B cell (primary cell): ENCODE data around the gene NUAK1. TPM values are rescaled to one million over a fixed set of nuclear protein-coding genes. Genes with fewer than 3 reads are reported as not detected.

ENCODE experiments used
- ATAC-seq: fragments of 200-7000 bp; cut with Tn5 transposase; one replicate; pipeline ENCODE4 v1.10.0; 2021; ENCODE audit warnings: low read depth, mild to moderate bottlenecking, moderate number of reproducible peaks, moderate library complexity
- CTCF ChIA-PET: fragments of 350-600 bp; sonication (Branson Sonifier 250); formaldehyde crosslinking; loops from one replicate; lab custom pipeline; 2021; ENCODE audit warnings: antibody characterized with exemption, inconsistent platforms; lab: Charles Lee
- POLR2A ChIA-PET: fragments of 350-600 bp; sonication (Branson Sonifier 250); formaldehyde crosslinking; loops from one replicate; lab custom pipeline; 2021; ENCODE audit warnings: antibody characterized with exemption; lab: Charles Lee
- DNase-seq: peaks from one replicate; pipeline ENCODE4 v3.0.0; 2013
- H2AFZ ChIP-seq: 2 replicates; pipeline ENCODE4 v1.6.1; 2012; ENCODE audit warnings: mild to moderate bottlenecking, low read depth, low read length; ENCODE audit not compliant: insufficient read depth, poor library complexity, severe bottlenecking
- H3K27ac ChIP-seq, 2 donors: 1 replicate in 1 of 2; 2 replicates in 1 of 2; pipeline ENCODE4 v1.5.1; 2012 to 2013; ENCODE audit warnings: low read length in 2 of 2, mild to moderate bottlenecking in 2 of 2, moderate library complexity in 1 of 2
- H3K27me3 ChIP-seq, 4 experiments: fragments of 200-600 bp in 1 of 4; sonication (generic) in 1 of 4; replicated peaks in 1 of 4; 1 replicate in 2 of 4; 2 replicates in 2 of 4; pipeline versions ENCODE4 v1.6.1 to v1.7.0; 2013 to 2016; ENCODE audit warnings: low read length in 3 of 4, mild to moderate bottlenecking in 2 of 4, mixed read lengths in 1 of 4, moderate library complexity in 1 of 4; ENCODE audit not compliant: insufficient read depth in 4 of 4, control insufficient read depth in 3 of 4; ENCODE audit errors: control extremely low read depth in 1 of 4
- H3K36me3 ChIP-seq, 2 experiments: replicated peaks in 1 of 2; 1 replicate in 1 of 2; 2 replicates in 1 of 2; pipeline versions ENCODE4 v1.6.1 to v1.7.1; 2013; ENCODE audit warnings: low read length in 1 of 2; ENCODE audit not compliant: insufficient read depth in 2 of 2, control insufficient read depth in 1 of 2; ENCODE audit errors: control extremely low read depth in 1 of 2, extremely low read depth in 1 of 2
- H3K4me1 ChIP-seq, 2 donors: fragments of 200-600 bp in 1 of 2; sonication (generic) in 1 of 2; 1 replicate in 1 of 2; 2 replicates in 1 of 2; pipeline versions ENCODE4 v1.5.1 to v1.6.1; 2013 to 2017; ENCODE audit warnings: low read length in 2 of 2; ENCODE audit not compliant: control insufficient read depth in 2 of 2, insufficient read depth in 2 of 2
- H3K4me2 ChIP-seq: replicated peaks from 2 replicates; pipeline ENCODE3; 2012; ENCODE audit warnings: mild to moderate bottlenecking, low read depth, low read length; ENCODE audit not compliant: poor library complexity, severe bottlenecking
- H3K4me3 ChIP-seq, 5 experiments: fragments of 200-600 bp in 1 of 5; sonication (generic) in 1 of 5; 1 replicate in 3 of 5; 2 replicates in 2 of 5; pipeline versions ENCODE4 v1.5.1 to v1.7.0; 2011 to 2016; ENCODE audit warnings: low read length in 4 of 5, mild to moderate bottlenecking in 4 of 5, low read depth in 2 of 5, control low read depth in 1 of 5, moderate library complexity in 1 of 5; ENCODE audit not compliant: insufficient read depth in 1 of 5; ENCODE audit errors: control extremely low read depth in 1 of 5, extremely low read depth in 1 of 5
- H3K79me2 ChIP-seq: fragments of 200-600 bp; sonication (generic); one replicate; pipeline ENCODE4 v1.6.0; 2016; ENCODE audit warnings: low read length; ENCODE audit not compliant: control insufficient read depth, insufficient read depth
- H3K9ac ChIP-seq: fragments of 200-600 bp; sonication (generic); 2 replicates; pipeline ENCODE4 v1.6.1; 2017; ENCODE audit warnings: mild to moderate bottlenecking, low read length, moderate library complexity
- H3K9me3 ChIP-seq, 3 donors: one replicate each; pipeline versions ENCODE4 v1.6.1 to v1.7.1; 2013; ENCODE audit warnings: low read length in 2 of 3; ENCODE audit not compliant: control insufficient read depth in 2 of 3, insufficient read depth in 1 of 3; ENCODE audit errors: control extremely low read depth in 1 of 3
- H4K20me1 ChIP-seq: 2 replicates; pipeline ENCODE4 v1.6.0; 2012; ENCODE audit warnings: mild to moderate bottlenecking, low read length; ENCODE audit not compliant: insufficient read depth, control insufficient read depth, poor library complexity, severe bottlenecking
- H3K27ac Mint-ChIP-seq: one replicate; pipeline ENCODE4 v1.8.0; 2021; ENCODE audit warnings: mixed read lengths
- H3K27me3 Mint-ChIP-seq: one replicate; pipeline ENCODE4 v1.8.0; 2021; ENCODE audit warnings: mixed read lengths
- H3K4me1 Mint-ChIP-seq: one replicate; pipeline ENCODE4 v1.8.0; 2021; ENCODE audit warnings: mixed read lengths
- H3K4me3 Mint-ChIP-seq: one replicate; pipeline ENCODE4 v1.8.0; 2021; ENCODE audit warnings: mixed read lengths
- H3K9me3 Mint-ChIP-seq: one replicate; pipeline ENCODE4 v1.8.0; 2022; ENCODE audit warnings: mixed read lengths; ENCODE audit not compliant: insufficient read depth
- EZH2 ChIP-seq: IDR thresholded peaks from 2 replicates; pipeline ENCODE4 v1.6.1; 2012; ENCODE audit warnings: borderline replicate concordance, low read depth, mild to moderate bottlenecking, moderate library complexity, low read length; ENCODE audit not compliant: insufficient read depth, poor library complexity, severe bottlenecking
- WGBS: methylation state at CpG from one replicate; pipeline ENCODE4 v1.1.5; 2013; ENCODE audit warnings: missing lambda C conversion rate; ENCODE audit not compliant: insufficient coverage; 5-methylcytosine and 5-hydroxymethylcytosine counted together
- intact Hi-C: fragments of 100-400 bp; cut with micrococcal nuclease; formaldehyde crosslinking; loops from one replicate; pipeline ENCODE4 v1.10.0; 2022
- polyA plus RNA-seq: library from polyadenylated mRNA; depleted of rRNA; stranded (reverse); fragments of >200 nt; gene quantifications from 2 replicates; pipeline ENCODE4 v1.2.3, GENCODE V29; 2012
- total RNA-seq, 2 donors: library from RNA; stranded (reverse); fragments of 120-200 nt in 1 of 2; gene quantifications; 1 replicate in 1 of 2; 2 replicates in 1 of 2; pipeline versions ENCODE4 v1.2.3 to v1.2.4, GENCODE V29; 2013 to 2022
- TF ChIP-seq, protein P1 (sequence below): fragments of 200-600 bp; IDR thresholded peaks from one replicate; pipeline ENCODE4 v1.8.0; 2022; ENCODE audit warnings: antibody characterized with exemption, mild to moderate bottlenecking

Gene NUAK1
- total and polyA plus RNA-seq, 2 donors (not counting 1 experiment from before 2014, with no cell fraction given), result not detected

DNA sequence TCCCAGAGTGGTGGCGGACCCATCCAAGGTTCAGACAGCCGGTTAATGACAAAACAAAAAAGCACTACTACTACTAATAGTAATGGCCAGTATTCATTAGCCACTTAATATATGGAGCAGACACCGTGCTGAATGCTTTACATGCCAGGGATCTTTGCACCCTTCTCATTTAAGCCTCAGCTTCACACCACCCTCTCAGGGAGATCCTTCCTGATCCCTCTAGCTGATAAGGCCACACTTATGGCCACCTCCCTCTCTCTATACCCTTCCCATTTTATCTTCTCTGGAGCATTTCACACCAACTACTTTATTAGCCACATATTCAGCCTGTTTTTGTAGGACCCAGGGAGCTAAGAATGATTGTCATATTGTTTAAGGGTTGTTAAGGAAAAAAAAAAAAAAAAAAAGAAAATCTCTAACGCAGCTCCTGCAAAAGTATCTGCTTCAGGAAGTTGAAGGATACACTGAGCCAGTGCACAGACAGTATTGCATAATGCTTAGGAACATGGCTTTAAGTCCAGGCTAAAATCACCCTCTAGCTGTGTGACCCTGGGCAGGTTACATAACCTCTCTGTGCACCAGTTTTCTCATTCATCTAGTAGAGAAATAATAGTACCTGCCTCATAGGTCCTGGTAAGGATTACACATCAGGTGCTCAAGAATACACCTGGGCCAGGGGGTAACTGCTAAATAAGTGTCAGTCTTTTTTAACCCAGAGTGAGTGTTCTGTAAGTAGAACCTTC lies 29.4 kb downstream of the NUAK1 start:
- Mint-ChIP-seq H3K27ac (no peak overlapping the region), H3K4me1 (no peaks in the 10 kb centered on the region), H3K9me3 (no peaks in the 10 kb centered on the region), H3K4me3 (no peak overlapping the region), H3K27me3 (peaks cover 34% of the 10 kb centered on the region)
- no peaks in the 10 kb centered on the region for H4K20me1 ChIP-seq
- no peak overlapping the region for H3K27ac ChIP-seq
- POLR2A ChIA-PET, result no interaction called here
- no peaks in the 10 kb centered on the region for H3K27me3 ChIP-seq
- intact Hi-C loops, result no loop called here
- TF ChIP-seq, protein P1, sequence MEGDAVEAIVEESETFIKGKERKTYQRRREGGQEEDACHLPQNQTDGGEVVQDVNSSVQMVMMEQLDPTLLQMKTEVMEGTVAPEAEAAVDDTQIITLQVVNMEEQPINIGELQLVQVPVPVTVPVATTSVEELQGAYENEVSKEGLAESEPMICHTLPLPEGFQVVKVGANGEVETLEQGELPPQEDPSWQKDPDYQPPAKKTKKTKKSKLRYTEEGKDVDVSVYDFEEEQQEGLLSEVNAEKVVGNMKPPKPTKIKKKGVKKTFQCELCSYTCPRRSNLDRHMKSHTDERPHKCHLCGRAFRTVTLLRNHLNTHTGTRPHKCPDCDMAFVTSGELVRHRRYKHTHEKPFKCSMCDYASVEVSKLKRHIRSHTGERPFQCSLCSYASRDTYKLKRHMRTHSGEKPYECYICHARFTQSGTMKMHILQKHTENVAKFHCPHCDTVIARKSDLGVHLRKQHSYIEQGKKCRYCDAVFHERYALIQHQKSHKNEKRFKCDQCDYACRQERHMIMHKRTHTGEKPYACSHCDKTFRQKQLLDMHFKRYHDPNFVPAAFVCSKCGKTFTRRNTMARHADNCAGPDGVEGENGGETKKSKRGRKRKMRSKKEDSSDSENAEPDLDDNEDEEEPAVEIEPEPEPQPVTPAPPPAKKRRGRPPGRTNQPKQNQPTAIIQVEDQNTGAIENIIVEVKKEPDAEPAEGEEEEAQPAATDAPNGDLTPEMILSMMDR, result no peak
- TF ChIP-seq EZH2, result no peak
- H3K36me3 ChIP-seq, result no peaks in the 10 kb centered on the region
- no peak for ATAC-seq
- H3K4me1 ChIP-seq, result no peaks in the 10 kb centered on the region
- 85% methylated on average over 4 of the region's 4 CpGs for WGBS
- no peaks in the 10 kb centered on the region for H3K9me3 ChIP-seq
- no peaks in the 10 kb centered on the region for H3K79me2 ChIP-seq
- H2AFZ ChIP-seq, result no peak overlapping the region
- DNase-seq, result no peak
- no peak overlapping the region for H3K4me2 ChIP-seq
- H3K9ac ChIP-seq, result no peak overlapping the region
- H3K4me3 ChIP-seq, result no peak overlapping the region
- CTCF ChIA-PET, result no interaction called here

DNA sequence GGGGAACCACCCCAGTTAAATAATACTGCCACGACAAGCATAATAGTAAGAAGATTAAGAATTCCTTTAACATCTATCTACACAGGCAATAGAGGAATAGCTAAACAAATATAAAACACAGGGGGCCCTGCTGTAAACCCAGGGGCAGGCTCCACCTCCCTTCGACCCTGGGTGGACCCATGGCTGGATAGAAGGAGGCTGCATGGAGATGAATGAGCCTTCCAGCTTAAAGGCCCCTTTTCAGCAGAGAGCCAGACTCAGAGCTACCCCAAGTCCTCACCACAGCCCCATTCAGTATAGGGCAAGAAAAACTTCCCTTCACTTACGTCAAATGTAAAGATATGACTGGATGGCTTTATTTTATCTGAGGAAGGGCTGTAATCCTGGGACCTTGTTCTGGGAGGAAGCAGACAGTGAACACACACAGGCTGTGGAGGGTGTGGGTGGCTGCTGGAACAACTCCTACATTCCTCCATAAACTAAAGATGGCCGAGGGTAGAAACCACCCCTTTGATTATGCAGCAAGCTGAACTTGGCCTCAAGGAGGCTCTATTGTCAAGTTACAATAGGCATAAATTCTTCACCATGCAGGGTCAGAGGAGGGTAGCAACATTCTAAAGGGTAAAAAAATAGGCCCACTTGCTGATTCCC lies 30.4 kb downstream of the NUAK1 start:
- H3K27ac ChIP-seq, result no peak overlapping the region
- TF ChIP-seq, protein P1, result no peak
- no peak for TF ChIP-seq EZH2
- intact Hi-C loops, result no loop called here
- no peaks in the 10 kb centered on the region for H3K4me1 ChIP-seq
- WGBS, result no CpG with 5 or more reads among the region's 4 CpGs
- no peaks in the 10 kb centered on the region for H3K27me3 ChIP-seq
- no peaks in the 10 kb centered on the region for H3K9me3 ChIP-seq
- no peak overlapping the region for H3K4me3 Mint-ChIP-seq
- H3K27me3 Mint-ChIP-seq, result peaks cover 36% of the 10 kb centered on the region
- no peak overlapping the region for H2AFZ ChIP-seq
- ATAC-seq (no peak), DNase-seq (no peak)
- CTCF ChIA-PET, result interaction anchor here (0.6 to 1.1 kb wide), 2 partner anchors 28 to 1503 kb away, joined by 3 read pairs; no protein-coding TSS in a partner anchor
- POLR2A ChIA-PET, result no interaction called here
- H4K20me1 ChIP-seq, result no peaks in the 10 kb centered on the region
- no peak overlapping the region for H3K4me3 ChIP-seq
- H3K4me1 Mint-ChIP-seq, result no peaks in the 10 kb centered on the region
- no peak overlapping the region for H3K4me2 ChIP-seq
- no peaks in the 10 kb centered on the region for H3K36me3 ChIP-seq
- H3K27ac Mint-ChIP-seq, result no peak overlapping the region
- H3K79me2 ChIP-seq, result no peaks in the 10 kb centered on the region
- no peaks in the 10 kb centered on the region for H3K9me3 Mint-ChIP-seq
- H3K9ac ChIP-seq, result no peak overlapping the region
